Esophagus muscularis mucosa (tissue), 4 donors: ENCODE results near the gene KLK11. TPM values are rescaled to one million over a fixed set of nuclear protein-coding genes. Genes with fewer than 3 reads are reported as not detected.

Source experiments
- DNase-seq: peaks from one replicate; pipeline ENCODE4 v3.0.0-alpha.2; 2017; ENCODE audit errors: extremely low spot score
- H3K27ac ChIP-seq, 4 donors: fragments of 200-600 bp; sonication (generic); replicated peaks in 1 of 4; 1 replicate in 3 of 4; 2 replicates in 1 of 4; pipeline ENCODE4 v1.5.1; 2016 to 2019; ENCODE audit warnings: mild to moderate bottlenecking in 1 of 4
- H3K27me3 ChIP-seq, 4 donors: fragments of 200-600 bp; sonication (generic); one replicate each; pipeline versions ENCODE4 v1.5.1 to v1.6.0; 2016 to 2019
- H3K36me3 ChIP-seq, 4 donors: fragments of 200-600 bp; sonication (generic); one replicate each; pipeline ENCODE4 v1.5.1; 2016 to 2019
- H3K4me1 ChIP-seq, 4 donors: fragments of 200-600 bp; sonication (generic); one replicate each; pipeline ENCODE4 v1.5.1; 2016 to 2019
- H3K4me3 ChIP-seq, 4 donors: fragments of 200-600 bp; sonication (generic); 1 replicate in 2 of 4; 2 replicates in 2 of 4; pipeline ENCODE4 v1.5.1; 2016 to 2019; ENCODE audit warnings: mild to moderate bottlenecking in 4 of 4, moderate library complexity in 1 of 4
- H3K9me3 ChIP-seq, 4 donors: fragments of 200-600 bp; sonication (generic); 1 replicate in 3 of 4; 2 replicates in 1 of 4; pipeline ENCODE4 v1.5.1; 2016 to 2019
- CTCF ChIP-seq, 3 experiments: fragments of 200-600 bp in 2 of 3; fragments of 450-650 bp in 1 of 3; sonication (generic) in 2 of 3; IDR thresholded peaks; one replicate each; pipeline ENCODE4 v1.5.1; 2017 to 2019; ENCODE audit warnings: antibody characterized with exemption in 3 of 3, mild to moderate bottlenecking in 2 of 3, moderate library complexity in 1 of 3
- EP300 ChIP-seq: sonication (generic); formaldehyde crosslinking; IDR thresholded peaks from one replicate; pipeline ENCODE4 v1.6.1; 2017; ENCODE audit warnings: antibody characterized with exemption
- POLR2A ChIP-seq: fragments of 450-650 bp; IDR thresholded peaks from one replicate; pipeline ENCODE4 v1.6.1; 2017; ENCODE audit warnings: antibody characterized with exemption, moderate library complexity, mild to moderate bottlenecking, low read depth
- POLR2AphosphoS5 ChIP-seq, 2 donors: sonication (generic); formaldehyde crosslinking; IDR thresholded peaks; one replicate each; pipeline ENCODE4 v1.6.1; 2017; ENCODE audit warnings: antibody characterized with exemption in 2 of 2
- WGBS: methylation state at CpG from one replicate; pipeline ENCODE4 v1.1.5; 2018; 5-methylcytosine and 5-hydroxymethylcytosine counted together
- intact Hi-C: fragments of 100-400 bp; cut with DNase I; formaldehyde crosslinking; loops from one replicate; pipeline ENCODE4 v1.15.1; 2023
- total RNA-seq, 4 donors: library from RNA; depleted of rRNA; stranded (reverse); fragments of >200 nt; gene quantifications; one replicate each; pipeline versions ENCODE4 v1.1.0 to v1.2.1, GENCODE V29; 2016

Gene KLK11
- total RNA-seq, 4 donors from 2014 or later = not detected

- Histone ChIP-seq H3K27ac (no peak overlapping the region), H3K27me3 (peaks cover 0 to 81% (median 2%) of the 10 kb centered on the region in 4 donors), H3K4me3 (no peak overlapping the region), H3K4me1 (no peaks in the 10 kb centered on the region), H3K36me3 (no peaks in the 10 kb centered on the region), H3K9me3 (no peaks in the 10 kb centered on the region)
- intact Hi-C loops = no loop called here
- no peak for TF ChIP-seq EP300
- DNase-seq = no peak
- WGBS = 16% methylated on average over 8 of the region's 8 CpGs
Measured at GRCh38 chr19:50975766-50976165, 50.6 kb downstream of the KLK11 start.

- Histone ChIP-seq H3K4me3 (no peak overlapping the region), H3K36me3 (no peaks in the 10 kb centered on the region), H3K27me3 (peaks cover 0 to 78% (median 2%) of the 10 kb centered on the region in 4 donors), H3K4me1 (no peaks in the 10 kb centered on the region), H3K9me3 (no peaks in the 10 kb centered on the region), H3K27ac (no peak overlapping the region)
- intact Hi-C loops = no loop called here
- no peak for DNase-seq
- TF ChIP-seq POLR2A = no peak
- TF ChIP-seq POLR2AphosphoS5 (IDR thresholded peaks at IDR 0.05) = no peak
- TF ChIP-seq EP300 = no peak
- no peak for TF ChIP-seq CTCF (IDR thresholded peaks at IDR 0.05)
- 25% methylated on average over 4 of the region's 9 CpGs for WGBS
Measured at GRCh38 chr19:50974702-50975556, 51.5 kb downstream of the KLK11 start.

- Histone ChIP-seq H3K4me1 (no peaks in the 10 kb centered on the region), H3K27me3 (peaks cover 0 to 77% (median 0%) of the 10 kb centered on the region in 4 donors), H3K27ac (no peak overlapping the region), H3K9me3 (no peaks in the 10 kb centered on the region), H3K36me3 (no peaks in the 10 kb centered on the region), H3K4me3 (no peak overlapping the region)
- TF ChIP-seq CTCF (IDR thresholded peaks at IDR 0.05) (no peak), POLR2AphosphoS5 (IDR thresholded peaks at IDR 0.05) (no peak), POLR2A (no peak), EP300 (no peak)
- no peak for DNase-seq
- WGBS = 76% methylated on average over 9 of the region's 9 CpGs
- intact Hi-C loops = no loop called here
Measured at GRCh38 chr19:50972795-50973376, 53.5 kb downstream of the KLK11 start.

Other genes with a start within 250 kb of the KLK11 start
- not detected for gene ACP4, start 236.2 kb downstream of the KLK11 start, total RNA-seq
- gene KLK1, start 202.8 kb downstream of the KLK11 start, total RNA-seq = not detected
- not detected for gene KLK15, start 193.0 kb downstream of the KLK11 start, total RNA-seq
- gene KLK3, start 171.7 kb downstream of the KLK11 start, total RNA-seq = not detected
- gene KLK2, start 153.2 kb downstream of the KLK11 start, total RNA-seq = not detected
- gene KLK4, start 115.2 kb downstream of the KLK11 start, total RNA-seq = not detected
- gene KLK5, start 73.6 kb downstream of the KLK11 start, total RNA-seq = not detected
- not detected for gene KLK6, start 57.0 kb downstream of the KLK11 start, total RNA-seq
- under 1 TPM in 2 of 4 donors, not detected in 2; 0.32 to 0.33 TPM for gene KLK7, start 42.7 kb downstream of the KLK11 start, total RNA-seq
- gene KLK8, start 25.0 kb downstream of the KLK11 start, total RNA-seq = not detected
- not detected for gene KLK10, start 6.9 kb downstream of the KLK11 start, total RNA-seq
- gene KLK12, start 8.4 kb upstream of the KLK11 start, total RNA-seq = not detected
- not detected for gene KLK13, start 38.5 kb upstream of the KLK11 start, total RNA-seq
- under 1 TPM in 1 of 4 donors, not detected in 3; 0.52 TPM for gene KLK14, start 56.3 kb upstream of the KLK11 start, total RNA-seq
- 10 to 100 TPM in 3 of 4 donors, 1 to 10 TPM in 1; 7.1 to 18.9 (median 13.7) TPM for gene CTU1, start 81.8 kb upstream of the KLK11 start, total RNA-seq
- 1 to 10 TPM; 2.0 to 9.4 (median 3.5) TPM for gene SIGLEC9, start 98.3 kb upstream of the KLK11 start, total RNA-seq
- 1 to 10 TPM in 1 of 4 donors, under 1 TPM in 2, not detected in 1; 0.19 to 2.2 (median 0.92) TPM for gene SIGLEC7, start 115.7 kb upstream of the KLK11 start, total RNA-seq
- 1 to 10 TPM; 3.0 to 9.9 (median 5.5) TPM for gene CD33, start 198.5 kb upstream of the KLK11 start, total RNA-seq
- not detected for gene SIGLECL1, start 224.5 kb upstream of the KLK11 start, total RNA-seq